ENCODE measurements around the gene HYAL2.

Gene HYAL2

DNA sequence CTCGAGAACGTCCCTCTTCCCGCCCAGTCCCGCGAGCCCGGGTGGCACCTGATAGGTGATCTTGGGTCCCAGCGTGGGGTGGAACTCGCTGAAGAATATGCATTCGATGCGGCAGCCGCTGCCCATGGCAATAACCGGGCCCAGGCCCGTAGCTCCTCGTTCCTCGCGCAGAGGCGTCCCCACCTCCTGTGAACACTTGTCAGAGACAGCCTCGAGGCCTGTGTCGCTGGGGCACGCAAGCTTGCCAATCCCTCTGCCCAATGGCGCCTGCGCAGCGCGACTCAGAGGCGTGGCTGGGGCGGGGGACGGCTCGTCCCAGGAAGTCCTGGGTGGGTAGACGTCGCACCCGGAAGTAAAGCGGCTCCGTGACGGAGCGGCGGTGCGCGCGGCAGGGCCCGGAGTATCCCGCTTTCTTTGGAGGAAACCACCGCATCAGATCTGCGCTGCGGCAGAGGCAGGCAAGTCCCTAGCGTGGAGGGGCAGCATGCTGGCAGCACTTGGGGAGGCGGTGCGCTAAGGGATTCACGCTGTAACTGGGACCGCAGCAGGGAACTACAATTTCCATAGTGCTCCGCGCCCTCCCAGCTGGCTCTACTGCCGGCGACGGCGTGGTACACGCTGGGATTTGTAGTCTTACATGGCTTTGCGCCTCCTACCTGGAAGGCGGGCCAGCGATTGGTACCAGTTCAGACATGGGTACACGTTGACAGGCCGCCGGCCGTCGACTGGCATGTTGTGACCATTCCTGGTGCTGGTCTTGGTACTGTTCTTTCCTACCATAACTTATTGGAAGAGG lies 28.2 kb upstream of the HYAL2 start, which contains the start of the genes CYB561D2 and NPRL2:
TSS of gene CYB561D2 (plus strand) at position 336 of the 796 bp plus-strand sequence. CDS start 572 bp downstream, outside the sequence.
TSS of gene NPRL2 (minus strand) at position 249 of the 796 bp plus-strand sequence. CDS start at position 126, 123 bp downstream.
- peak; percentile 100 for DNase-seq (ENCODE audit: low read depth, low spot score)

DNA sequence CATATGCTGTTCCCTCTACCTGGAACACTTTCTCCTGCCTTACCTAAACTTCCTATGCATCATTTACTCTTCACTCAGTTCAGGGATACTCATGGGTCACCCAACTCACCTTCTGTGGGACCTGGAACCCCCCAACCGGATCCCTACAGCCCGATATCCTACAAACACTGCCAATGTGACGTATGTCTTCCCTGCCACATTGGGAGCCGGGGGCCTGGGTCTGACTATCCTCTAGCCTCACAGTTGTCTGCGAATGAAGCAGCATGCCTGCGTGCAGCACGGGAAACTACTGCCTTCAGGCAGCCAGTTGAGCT lies 27.6 kb upstream of the HYAL2 start:
- DNase-seq (ENCODE audit: low read depth, low spot score), result no peak

DNA sequence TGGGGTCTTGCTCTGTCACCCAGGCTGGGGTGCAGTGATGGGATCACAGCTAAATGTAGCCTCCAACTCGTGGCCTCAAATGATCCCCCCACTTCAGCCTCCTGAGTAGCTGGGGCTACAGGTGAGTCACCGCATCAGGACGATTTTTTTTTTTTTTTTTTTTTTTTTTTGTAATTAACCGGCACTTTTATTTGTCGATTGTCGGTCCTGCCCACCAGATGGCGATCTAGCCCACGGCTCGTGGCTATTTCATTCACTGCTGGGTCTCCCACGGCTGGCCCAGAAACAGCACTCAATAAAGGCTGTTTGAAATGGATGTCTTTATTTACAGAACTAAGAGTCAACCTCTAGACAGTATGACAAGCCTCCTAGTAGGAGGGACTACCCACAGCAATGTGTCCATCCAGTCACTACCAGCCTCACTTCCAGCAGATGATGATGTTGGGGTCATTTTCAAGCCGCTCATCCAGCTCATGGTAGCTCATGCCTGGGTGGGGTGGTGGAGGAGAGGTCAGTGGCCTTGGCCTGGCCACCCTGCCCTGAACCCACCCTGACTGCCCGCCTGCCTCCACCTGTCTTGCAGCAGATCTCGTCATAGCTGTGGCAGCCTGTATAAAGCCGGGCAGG lies 24.8 kb upstream of the HYAL2 start:
- peak; percentile 57 for DNase-seq (ENCODE audit: low read depth, low spot score)

DNA sequence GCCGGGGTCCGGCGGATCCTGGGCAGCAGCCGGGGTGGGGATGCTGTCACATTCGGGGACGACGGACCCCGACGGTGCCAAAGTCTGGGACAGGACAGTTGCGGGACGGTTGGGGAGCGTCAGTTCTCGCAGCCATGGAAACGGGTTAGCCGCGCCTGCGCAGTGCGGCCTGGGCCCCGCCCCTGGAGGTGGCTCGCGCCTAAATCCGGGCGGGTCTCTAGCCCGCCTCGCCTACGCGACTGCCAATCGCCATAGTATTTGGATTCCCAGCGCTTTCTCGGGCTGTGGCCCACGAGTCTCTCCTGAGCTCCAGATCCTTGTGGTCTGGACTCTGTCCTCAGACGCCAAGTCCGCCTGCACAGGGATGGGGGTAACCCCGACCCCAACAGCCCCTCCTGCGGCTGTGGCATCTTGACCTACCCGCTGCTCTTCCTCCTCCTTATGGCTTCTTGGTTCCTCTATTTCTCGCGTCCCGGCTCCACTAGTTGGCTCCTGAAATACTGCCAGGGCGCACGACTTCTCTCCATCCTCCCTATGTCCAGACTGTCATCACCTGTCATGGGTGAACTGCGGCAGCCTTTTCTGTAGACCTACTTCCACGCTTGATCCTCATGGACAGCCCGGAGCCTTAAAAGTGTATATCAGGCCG lies 23.2 kb upstream of the HYAL2 start, which contains the start of gene ZMYND10:
TSS of gene ZMYND10 (minus strand) at position 147 of the 649 bp plus-strand sequence. CDS start 153 bp downstream, outside the sequence.
- peak; percentile 43 for DNase-seq (ENCODE audit: low read depth, low spot score)

DNA sequence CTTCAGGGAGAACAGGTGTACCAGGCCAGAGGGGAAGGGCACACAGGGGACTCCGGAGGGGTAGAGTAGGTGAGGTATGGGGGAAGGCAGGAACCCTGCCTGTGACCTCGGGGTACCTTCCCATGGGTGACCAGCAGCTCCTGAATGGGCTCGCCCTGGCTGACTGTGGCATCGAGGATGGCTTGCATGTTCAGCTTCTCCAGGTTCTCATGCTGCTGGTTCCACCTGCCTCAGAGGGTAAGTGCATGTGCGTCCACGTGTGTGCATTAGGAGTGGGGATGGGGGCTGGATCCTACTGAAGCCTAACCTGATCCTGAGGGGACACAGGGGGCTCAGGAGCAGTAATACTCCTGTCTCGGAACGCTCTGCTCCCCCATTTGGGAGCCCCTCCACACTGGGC lies 22.5 kb upstream of the HYAL2 start:
- DNase-seq (ENCODE audit: low read depth, low spot score), result no peak

DNA sequence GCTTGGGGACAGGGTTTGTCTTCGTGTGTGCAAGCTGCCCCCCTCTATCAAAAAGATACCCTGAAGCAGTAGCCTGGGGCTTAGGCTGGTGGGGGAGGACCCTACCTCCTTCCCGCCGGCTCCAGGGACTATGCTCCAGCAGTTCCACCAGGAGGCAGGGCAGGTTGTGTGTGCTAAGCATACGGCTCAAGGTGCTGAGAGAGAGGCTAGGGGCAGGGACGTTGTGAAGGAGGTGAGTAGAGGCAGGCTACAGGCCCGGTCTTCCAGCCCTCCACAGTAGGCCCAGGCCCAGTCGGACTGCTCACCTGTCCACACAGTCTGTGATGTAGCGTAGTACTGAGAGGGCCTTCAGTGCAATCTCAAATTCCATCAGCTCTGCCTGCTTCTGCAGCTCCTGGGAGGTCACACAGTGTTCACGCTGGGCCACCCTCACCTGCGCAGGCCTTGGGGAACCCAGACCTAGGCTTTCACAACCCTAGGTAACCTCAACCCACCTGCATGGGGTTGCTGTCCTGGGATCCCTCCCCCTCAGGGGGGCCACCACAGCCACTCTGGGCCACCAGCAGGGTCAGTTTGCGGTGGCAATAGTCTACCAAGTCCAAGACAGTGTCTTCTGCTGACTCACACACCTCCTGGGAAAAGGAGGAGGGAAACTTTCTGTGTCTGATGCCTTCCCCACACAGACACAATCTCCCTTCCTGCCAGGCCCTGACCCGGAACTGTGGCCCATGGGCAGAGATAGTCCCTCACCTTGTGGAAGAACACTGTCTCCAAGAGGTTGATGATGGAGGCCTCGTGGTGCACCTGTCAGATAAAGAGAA lies 20.5 kb upstream of the HYAL2 start:
- no peak for DNase-seq (ENCODE audit: low read depth, low spot score)

DNA sequence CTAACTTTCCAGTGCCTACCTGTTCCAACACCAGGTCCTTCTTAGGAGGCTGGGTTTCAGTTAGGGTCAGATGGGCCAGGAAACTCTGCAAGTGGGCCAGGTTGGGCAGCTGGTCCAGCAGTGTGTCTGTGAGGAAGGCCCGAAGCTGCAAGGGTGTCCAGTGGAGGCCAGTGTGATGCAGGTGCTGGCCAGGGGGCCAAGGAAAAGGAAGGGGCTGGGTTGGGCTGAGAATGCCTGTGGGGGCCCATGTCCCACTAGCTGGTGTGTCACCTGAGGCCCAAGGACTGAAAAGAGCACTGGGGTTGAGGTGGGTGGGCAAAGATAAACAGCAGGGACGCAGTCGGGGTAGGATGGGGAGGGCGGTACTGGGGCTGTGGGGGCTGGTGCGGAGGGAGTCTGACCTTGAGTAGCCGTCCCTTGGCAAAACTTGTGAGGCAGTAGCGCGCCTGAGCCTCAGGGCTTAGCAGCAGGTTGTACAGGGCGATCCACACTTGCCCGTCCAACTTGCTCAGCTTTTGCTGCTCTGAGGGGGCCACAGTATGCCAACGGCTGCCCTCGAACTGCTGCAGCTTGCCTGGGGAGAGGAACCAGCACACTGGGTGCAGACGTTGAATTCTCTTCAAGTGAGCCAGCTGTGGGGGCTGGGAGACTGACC lies 19.6 kb upstream of the HYAL2 start:
- DNase-seq (ENCODE audit: low read depth, low spot score), result no peak

DNA sequence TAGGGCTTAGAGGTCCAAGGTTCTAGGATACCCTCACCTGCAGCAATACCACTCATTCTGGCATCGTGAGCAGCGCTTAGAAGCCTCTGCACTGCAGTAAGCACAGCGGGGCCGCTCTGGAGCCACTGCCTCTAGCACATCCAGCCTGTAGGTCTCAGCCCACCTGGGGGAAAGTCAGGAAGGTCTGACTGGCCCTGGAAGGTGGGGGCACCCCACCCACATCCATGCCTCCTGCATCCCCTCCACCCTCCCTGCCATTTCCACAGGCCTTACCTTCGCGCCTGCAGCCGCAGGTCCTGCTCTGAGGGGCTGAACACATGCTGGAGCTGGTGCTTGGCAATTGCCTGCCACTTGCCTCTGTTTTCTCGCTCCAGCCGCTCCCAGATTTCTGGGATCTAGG lies 19.0 kb upstream of the HYAL2 start:
- DNase-seq (ENCODE audit: low read depth, low spot score), result no peak

DNA sequence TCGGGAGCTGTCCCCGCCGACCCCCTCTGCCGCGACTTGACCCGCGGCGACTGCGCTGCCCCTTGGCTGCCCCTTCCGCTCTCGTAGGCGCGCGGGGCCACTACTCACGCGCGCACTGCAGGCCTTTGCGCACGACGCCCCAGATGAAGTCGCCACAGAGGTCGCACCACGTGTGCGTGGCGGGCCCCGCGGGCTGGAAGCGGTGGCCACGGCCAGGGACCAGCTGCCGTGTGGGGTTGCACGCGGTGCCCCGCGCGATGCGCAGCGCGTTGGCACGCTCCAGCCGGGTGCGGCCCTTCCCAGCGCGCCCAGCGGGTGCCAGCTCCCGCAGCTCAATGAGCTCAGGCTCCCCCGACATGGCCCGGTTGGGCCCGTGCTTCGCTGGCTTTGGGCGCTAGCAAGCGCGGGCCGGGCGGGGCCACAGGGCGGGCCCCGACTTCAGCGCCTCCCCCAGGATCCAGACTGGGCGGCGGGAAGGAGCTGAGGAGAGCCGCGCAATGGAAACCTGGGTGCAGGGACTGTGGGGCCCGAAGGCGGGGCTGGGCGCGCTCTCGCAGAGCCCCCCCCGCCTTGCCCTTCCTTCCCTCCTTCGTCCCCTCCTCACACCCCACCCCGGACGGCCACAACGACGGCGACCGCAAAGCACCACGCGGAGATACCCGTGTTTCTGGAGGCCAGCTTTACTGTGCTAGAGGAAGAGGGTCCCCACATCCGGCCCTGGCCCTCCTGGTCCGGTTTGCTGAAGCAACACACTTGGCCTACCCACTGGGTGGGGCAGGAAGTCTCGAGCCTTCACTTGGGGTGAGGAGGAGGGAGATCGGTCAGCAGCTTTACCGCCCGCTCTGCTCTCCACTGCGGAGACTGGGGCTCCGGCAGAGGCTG lies 18.1 kb upstream of the HYAL2 start, which contains the start of gene RASSF1:
TSS of gene RASSF1 (minus strand) at position 389 of the 882 bp plus-strand sequence. CDS start at position 358, 31 bp downstream.
- no peak for DNase-seq (ENCODE audit: low read depth, low spot score)

DNA sequence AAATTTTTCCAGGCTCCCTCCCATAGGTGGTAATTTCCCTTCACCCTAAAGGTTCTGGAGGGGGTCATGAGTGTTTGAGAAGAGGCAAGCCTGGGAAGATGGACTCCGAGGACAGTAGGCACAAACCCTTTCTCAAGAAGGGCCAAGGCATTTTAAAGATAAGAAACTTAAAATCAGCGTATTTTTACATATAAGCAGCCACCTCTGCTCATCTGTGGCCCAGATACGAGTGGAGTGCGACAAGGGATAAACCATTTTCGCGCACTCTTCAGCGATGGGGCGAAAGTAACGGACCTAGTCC lies 17.6 kb upstream of the HYAL2 start:
- DNase-seq (ENCODE audit: low read depth, low spot score), result no peak

DNA sequence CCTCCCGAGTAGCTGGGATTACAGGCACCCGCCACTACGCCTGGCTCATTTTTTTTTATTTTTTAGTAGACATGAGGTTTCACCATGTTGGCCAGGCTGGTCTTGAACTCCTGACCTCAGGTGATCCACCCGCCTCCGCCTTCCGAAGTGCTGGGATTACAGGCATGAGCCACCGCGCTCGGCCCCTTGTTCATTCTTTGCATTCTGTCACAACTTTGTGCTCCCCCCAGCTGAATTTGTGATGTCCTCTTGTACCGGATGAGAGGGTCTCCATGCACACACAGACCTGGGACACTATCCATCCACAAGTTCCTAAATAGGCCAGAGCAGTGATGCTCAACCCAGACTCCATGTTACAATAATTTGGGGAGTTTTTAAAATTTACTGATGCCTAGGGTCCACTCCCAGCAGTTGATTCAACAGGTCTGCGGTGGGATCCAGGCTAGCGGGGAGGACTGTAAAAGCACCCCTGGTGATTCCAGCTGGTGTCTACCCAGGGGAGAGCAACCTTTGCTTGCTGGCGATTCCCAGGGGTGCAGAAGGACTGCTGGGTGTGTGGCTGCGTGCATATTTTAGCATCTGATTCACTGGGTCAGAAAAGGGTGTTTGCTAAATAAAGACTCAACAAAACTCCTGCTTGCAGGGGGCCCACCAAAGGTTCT lies 17.1 kb upstream of the HYAL2 start:
- DNase-seq (ENCODE audit: low read depth, low spot score), result no peak

DNA sequence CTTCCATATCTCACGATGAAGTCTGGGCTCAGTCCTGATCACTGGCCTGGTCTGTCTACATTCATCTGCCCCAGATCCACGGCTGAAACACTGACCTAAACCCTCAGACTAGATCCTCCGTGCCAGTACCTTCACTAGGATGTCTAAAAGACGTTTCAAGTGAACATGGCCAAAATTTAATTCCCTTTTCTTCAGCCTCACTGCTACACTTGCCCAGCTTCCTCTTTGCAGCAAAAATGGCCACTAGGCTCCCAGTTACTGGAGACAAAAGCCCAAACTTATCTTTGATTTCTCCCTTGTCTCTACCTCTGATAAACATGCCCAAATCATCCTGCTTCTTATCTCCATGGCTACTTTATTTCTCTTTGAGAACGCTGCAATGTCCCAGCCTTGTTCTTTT lies 16.4 kb upstream of the HYAL2 start:
- DNase-seq (ENCODE audit: low read depth, low spot score), result no peak

DNA sequence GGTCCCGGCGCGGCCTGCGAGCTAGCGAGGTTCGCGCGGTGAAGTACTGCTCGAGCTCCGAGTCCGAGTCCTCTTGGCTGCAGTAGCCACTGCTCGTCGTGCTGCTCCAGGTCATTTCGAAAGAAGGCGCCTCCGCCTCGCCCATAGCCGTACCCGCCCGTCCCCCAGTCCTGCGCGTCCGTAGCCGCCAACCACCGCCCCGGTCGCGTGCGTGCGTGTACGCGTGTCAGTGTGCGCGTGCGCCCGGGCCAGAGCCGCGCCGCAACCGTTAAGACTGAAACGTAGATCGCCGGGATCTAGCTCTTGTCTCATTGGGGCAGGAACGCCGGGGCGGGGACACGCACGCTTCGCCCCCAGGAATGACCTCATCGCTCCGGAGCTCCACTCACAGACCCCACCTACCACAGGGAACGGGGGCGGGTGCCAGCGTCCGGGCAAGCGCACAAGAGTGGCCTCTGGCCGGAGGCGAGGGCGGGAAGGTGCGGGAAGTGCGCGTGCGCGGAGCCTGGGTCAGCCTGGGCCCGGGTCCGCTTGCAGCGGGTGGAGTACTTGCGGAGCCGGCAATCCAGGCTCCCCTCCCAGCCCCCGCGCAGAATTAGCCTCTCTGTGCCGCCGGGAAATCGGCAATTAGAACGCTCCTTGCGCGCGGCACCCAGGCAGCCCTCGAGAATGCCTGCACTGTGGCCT lies 14.8 kb upstream of the HYAL2 start:
- DNase-seq (ENCODE audit: low read depth, low spot score), result peak; percentile 86

DNA sequence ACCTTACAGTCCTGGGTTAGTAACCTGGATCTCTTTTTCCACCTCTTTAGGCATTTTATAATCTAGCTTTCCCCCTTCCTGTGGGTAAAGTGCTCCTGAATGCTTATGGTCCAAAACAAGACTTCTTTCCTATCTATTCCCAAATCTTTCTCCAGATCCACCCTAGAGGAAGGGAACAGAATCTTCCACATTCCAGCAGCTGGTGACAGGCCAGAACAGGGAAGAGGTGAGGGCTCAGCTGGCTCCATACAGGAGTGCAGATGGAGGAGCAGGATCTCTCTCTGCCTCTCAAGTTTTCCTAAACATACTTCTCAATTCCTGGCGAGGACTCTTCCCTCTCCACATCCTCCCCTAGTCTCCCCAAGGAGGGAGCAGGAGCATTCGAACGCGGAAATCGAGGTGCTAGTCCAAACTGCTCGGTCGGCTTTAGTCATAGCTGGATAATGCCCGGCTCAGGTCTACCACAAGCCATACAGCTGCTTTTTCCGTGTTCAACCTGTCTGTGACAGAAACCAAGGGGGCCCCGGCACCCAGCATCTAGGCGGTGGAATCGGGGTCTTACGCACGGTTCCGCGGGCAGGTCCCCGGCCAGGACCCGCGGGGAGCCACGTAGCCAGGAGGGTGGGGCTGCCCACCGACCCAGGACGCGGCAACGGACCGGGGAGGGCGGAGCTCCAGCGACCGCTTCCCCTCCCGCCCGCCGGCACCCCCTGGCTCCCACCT lies 14.1 kb upstream of the HYAL2 start:
- no peak for DNase-seq (ENCODE audit: low read depth, low spot score)

DNA sequence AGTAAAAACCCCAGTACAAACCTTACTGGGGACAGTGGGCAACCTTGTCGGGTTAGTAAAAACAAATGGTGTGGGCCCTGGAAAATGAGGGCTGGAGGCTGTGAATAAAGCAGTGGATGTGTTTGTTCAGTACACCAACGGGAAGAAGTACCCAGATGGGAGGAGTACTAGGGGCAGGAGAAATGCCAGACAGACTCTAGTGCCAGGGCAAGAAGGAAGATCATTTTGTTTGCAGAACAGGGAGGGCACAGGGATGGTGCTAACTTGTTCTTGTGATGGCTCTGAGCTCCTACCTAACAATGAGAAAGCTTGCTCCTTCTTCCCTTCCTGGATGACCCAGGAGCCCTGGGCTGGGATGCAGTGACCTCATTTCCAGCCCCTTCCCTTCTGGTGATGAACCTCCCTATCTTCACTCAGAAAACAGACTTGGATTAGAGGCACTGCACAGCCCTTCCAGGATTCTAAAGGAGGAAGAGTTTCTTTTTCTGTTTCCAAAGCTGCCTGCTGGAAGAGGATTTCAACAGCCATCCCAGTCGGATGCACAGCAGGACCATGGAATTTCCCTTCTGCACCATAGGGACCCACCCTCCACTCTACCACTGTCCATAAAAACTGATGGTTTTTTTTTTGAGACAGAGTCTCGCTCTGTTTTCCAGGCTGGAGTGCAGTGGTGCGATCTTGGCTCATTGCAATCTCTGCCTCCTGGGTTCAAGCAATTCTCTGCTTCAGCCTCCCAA lies 12.0 kb upstream of the HYAL2 start:
- DNase-seq (ENCODE audit: low read depth, low spot score), result no peak

DNA sequence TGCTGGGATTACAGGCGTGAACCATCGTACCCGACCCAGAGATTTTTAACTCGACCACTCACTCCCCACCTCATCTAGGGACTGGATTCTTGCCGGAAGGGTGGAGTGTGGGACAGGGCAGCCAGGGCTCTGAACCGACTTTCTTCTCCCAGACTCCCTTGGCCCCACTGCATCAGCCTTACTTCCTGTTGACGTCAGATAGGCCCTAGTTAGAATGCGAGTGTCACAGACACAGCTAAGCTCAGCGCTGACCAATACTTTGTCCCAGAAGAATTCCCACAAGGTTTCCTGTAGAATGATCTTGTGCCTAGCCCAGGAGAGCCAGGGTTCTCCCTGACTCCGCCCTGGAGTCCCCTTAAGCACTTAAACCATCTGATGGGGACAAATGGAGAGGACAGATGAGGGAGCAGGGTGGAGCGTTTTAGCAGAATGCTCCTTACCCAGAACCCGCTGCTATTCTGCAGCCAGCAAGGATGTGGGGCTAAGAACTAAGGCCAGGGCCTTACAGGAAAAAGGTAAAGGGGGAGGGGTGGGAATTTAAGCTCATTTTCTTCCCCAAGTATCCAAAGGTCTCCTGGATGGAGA lies 11.3 kb upstream of the HYAL2 start:
- no peak for DNase-seq (ENCODE audit: low read depth, low spot score)

DNA sequence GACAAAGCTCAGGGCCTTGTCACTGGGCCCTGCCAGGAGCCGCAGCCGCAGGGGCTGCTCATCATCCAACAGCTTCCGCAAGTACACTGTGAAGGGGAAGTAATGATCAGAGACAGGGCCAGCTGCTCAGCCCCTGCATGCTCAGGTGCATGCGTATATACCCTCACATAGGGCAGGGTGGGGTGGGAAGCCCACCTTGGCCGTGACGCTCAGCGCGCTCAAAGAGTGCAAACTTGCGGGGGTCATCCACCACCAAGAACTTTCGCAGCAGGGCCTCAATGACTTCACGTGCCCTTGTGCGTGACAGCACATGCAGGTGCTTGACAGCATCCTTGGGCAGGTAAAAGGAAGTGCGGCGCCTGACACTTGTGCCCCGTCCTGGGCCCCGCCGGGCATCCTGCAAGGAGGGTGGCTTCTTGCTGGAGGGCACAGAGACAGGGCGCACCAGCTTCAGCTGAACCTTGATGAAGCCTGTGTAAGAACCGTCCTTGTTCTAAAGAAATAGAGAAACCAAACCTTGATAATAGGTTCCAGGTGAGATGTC lies 8.9 kb upstream of the HYAL2 start:
- DNase-seq (ENCODE audit: low read depth, low spot score), result no peak

All from activated CD4-positive, CD25-positive, alpha-beta regulatory T cell treated with anti-CD3 and anti-CD28 coated beads, Interleukin-2, amount 50 U/mL, for 16 hours (primary cell).